Fibroblast of the aortic adventitia (primary cell): Measurements from ENCODE around the gene SLC6A18. TPM values are rescaled to one million over a fixed set of nuclear protein-coding genes. Genes with fewer than 3 reads are reported as not detected.
"Not testable (repeated sequence)": the region's sequence is repeated elsewhere in the genome, so short reads cannot be mapped to it uniquely, and the experiment has no call there.

Experiments
- DNase-seq: peaks from one replicate; pipeline ENCODE4 v3.0.0-alpha.2; 2010; ENCODE audit warnings: low read depth
- H3K4me3 ChIP-seq: 2 replicates; pipeline ENCODE4 v1.5.1; 2011; ENCODE audit warnings: low read depth, mild to moderate bottlenecking, control low read depth, low read length, moderate library complexity
- total RNA-seq: library from RNA; depleted of rRNA; stranded (reverse); fragments of >200 nt; gene quantifications from 2 replicates; pipeline ENCODE4 v1.2.3, GENCODE V29; 2012; ENCODE audit warnings: low replicate concordance
- TF ChIP-seq, protein P1 (sequence below): IDR thresholded peaks from 2 replicates; pipeline ENCODE4 v1.5.1; 2011; ENCODE audit warnings: mild to moderate bottlenecking, low read length, control low read depth, inconsistent platforms; ENCODE audit not compliant: insufficient read depth

SLC6A18 gene
- total RNA-seq, 1 donor = not detected

DNA sequence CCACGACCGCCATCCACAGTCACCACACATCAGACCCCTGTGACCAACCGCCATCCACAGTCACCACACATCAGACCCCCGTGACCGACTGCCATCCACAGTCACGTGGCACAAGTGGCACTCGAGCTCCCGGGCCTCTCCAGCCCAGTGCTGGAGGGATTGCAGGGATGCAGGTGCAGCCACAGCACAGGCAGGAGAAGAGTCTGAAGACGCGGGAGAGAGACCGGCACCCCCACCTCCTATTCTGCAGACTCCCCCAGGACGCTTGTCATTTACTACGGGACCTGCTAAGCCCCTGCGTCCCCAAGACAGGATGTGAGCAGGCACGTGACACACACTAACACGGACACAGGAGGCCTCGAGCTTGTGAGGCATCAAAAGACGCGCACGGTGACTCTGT lies 48.6 kb downstream of the SLC6A18 start:
- DNase-seq = no peak
- no peak overlapping the region for H3K4me3 ChIP-seq
- TF ChIP-seq, protein P1, sequence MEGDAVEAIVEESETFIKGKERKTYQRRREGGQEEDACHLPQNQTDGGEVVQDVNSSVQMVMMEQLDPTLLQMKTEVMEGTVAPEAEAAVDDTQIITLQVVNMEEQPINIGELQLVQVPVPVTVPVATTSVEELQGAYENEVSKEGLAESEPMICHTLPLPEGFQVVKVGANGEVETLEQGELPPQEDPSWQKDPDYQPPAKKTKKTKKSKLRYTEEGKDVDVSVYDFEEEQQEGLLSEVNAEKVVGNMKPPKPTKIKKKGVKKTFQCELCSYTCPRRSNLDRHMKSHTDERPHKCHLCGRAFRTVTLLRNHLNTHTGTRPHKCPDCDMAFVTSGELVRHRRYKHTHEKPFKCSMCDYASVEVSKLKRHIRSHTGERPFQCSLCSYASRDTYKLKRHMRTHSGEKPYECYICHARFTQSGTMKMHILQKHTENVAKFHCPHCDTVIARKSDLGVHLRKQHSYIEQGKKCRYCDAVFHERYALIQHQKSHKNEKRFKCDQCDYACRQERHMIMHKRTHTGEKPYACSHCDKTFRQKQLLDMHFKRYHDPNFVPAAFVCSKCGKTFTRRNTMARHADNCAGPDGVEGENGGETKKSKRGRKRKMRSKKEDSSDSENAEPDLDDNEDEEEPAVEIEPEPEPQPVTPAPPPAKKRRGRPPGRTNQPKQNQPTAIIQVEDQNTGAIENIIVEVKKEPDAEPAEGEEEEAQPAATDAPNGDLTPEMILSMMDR = no peak

DNA sequence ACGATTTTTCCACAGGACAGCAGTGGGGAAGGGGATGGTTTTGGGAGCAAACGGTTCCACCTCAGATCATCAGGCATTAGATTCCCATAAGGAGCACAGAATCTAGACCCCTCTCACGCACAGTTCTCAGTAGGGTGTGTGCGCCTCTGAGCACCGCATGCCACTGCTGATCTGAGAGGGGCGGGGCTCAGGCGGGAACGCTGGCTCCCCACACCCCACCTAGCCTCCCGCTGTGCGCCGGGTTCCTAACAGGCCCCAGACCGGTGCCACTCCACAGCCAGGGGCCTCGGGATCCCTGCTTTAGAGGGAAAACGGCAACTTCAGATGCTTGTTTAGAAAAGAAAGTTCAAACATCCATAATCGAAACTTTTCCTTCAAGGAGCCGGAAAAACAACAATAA lies 49.3 kb downstream of the SLC6A18 start:
- no peak overlapping the region for H3K4me3 ChIP-seq
- TF ChIP-seq, protein P1 = no peak
- no peak for DNase-seq

DNA sequence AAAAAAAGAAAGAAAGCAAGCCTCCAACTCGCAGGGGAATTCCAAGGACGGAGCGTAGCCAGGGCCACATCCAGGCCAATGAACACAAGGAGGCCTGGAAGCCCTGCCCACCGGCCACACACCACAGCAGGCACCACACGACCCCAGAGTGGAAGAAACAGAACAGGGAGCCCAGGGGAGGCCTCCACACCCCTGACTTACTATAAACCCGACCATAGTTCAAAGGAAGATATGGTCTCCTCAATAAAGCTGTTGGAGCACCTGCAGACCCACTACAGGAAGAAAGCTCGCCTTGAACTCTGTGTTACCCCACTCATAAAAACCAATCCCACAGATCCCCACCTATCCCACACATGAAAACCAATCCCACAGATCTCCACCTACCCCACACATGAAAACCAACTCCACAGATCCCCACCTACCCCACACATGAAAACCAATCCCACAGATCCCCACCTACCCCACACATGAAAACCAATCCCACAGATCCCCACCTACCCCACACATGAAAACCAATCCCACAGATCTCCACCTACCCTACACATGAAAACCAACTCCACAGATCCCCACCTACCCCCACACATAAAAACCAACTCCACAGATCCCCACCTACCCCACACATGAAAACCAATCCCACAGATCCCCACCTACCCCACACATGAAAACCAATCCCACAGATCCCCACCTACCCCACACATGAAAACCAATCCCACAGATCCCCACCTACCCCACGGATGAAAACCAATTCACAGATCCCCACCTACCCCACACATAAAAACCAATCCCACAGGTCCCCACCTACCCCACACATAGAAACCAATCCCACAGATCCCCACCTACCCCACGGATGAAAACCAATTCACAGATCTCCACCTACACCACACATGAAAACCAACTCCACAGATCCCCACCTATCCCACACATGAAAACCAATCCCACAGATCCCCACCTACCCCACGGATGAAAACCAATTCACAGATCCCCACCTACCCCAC lies 50.5 kb downstream of the SLC6A18 start:
- not testable (repeated sequence) for H3K4me3 ChIP-seq, DNase-seq

DNA sequence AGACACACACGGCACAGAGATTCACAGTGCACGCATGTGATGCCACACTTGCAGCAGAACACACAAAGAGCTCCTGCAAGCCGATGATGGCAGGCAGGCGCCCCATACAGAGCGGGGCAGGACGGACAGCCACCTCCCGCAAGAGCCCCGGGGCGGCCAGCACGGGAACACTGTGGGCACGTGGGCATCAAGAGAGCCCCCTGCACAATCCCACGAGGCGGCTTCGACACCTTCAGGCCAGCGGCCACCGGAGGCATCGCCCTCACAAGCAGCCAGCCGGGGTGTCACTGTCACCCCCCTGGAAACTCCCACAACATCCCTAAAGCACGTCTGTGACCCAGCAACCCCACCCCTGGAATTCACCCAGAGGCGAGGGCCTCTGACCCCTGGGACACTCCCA lies 51.7 kb downstream of the SLC6A18 start:
- TF ChIP-seq, protein P1 = no peak

DNA sequence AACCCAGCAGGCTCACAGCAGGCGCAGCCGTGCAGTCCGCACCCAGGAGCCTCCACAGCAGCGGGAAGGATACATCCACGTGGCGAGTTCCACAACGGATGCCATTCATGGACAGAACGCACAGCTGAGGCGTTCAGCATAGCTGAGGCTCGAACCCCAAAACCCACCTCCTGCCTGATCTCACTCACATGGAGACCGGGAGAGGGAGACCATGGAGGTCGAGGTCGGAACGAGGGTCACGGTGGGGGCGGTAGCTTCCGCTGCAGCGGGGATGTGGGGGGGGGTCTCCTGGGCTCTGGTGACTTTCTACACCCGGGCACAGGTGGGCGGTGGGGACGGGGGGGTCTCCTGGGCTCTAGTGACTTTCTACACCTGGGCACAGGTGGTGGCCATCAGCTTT lies 52.1 kb downstream of the SLC6A18 start:
- TF ChIP-seq, protein P1 = no peak
- no peak for DNase-seq
- no peak overlapping the region for H3K4me3 ChIP-seq

More for the DNA sequence above, 51.7 kb downstream of the SLC6A18 start:
- H3K4me3 ChIP-seq = no peak overlapping the region
- DNase-seq = no peak

DNA sequence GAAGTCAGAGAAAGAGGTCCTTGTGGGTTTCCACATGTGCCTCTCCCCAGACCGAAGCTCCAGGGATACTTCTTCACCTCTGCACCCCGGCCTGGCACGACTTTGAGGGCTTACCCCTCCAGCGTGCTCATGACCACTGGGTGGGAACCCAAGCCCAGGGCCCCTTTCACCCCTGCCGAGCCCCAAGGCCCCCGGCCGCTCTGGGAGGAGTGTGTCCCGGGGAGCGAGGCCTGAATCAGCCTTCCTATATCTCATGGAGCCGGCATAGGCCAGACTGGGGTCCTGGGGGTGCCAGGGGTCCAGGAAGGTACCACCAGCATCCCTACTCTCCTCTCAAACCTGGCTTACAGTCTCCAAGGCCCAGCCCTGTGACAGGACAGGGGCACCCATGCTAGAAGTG lies 52.6 kb downstream of the SLC6A18 start:
- no peak overlapping the region for H3K4me3 ChIP-seq
- TF ChIP-seq, protein P1 = no peak
- DNase-seq = no peak

DNA sequence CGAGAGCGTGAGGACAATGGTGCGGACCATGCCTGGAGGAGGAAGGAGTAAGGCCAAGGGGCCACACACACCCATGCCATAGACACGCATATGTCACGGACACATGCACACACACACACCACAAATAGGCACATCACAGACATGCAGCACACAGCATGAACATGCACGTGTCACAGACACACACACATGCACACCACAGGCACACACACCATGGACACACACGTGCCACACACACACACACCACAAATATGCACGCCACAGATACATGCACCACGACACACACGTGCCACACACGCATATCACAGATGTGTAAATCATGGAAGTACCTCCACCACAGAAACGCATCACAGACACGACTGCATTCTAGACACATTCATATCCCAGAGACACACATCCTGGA lies 53.0 kb downstream of the SLC6A18 start:
- DNase-seq = no peak
- TF ChIP-seq, protein P1 = no peak
- no peak overlapping the region for H3K4me3 ChIP-seq
